ENCODE results near the gene MED27.

MED27 gene

GRCh38 chr9:131812116-131812790 is 267.4 kb downstream of the MED27 start:
- DNase-seq (ENCODE audit: low read depth in 2 of 2) = no peak

- no peak for DNase-seq (ENCODE audit: low read depth in 2 of 2)
Measured at GRCh38 chr9:131811405-131811804, 268.3 kb downstream of the MED27 start.

- DNase-seq (ENCODE audit: low read depth in 2 of 2) = no peak
Measured at GRCh38 chr9:131810351-131811170, 269.1 kb downstream of the MED27 start.
